ENCODE data around the gene UNC5C. TPM values are rescaled to one million over a fixed set of nuclear protein-coding genes. Genes with fewer than 3 reads are reported as not detected.
"Not testable (repeated sequence)": the region's sequence is repeated elsewhere in the genome, so short reads cannot be mapped to it uniquely, and the experiment has no call there.

The UNC5C gene
- total RNA-seq, 1 donor from 2014 or later = 12.0 TPM

GRCh38 chr4:95151255-95151654 lies 397.5 kb downstream of the UNC5C start:
- TF ChIP-seq CTCF (IDR thresholded peaks at IDR 0.05) (no peak), POLR2AphosphoS5 (IDR thresholded peaks at IDR 0.05; ENCODE audit: insufficient read depth in 1 of 2, low read depth in 1 of 2) (no peak), POLR2A (IDR thresholded peaks at IDR 0.05) (no peak)
- H3K4me3 ChIP-seq = no peak overlapping the region
- H3K36me3 ChIP-seq = no peaks in the 10 kb centered on the region
- no peaks in the 10 kb centered on the region for H3K4me1 ChIP-seq
- no peaks in the 10 kb centered on the region for H3K27me3 ChIP-seq
- no peaks in the 10 kb centered on the region for H3K9me3 ChIP-seq
- DNase-seq (ENCODE audit: extremely low spot score in 2 of 2) = no peak
- no peak overlapping the region for H3K27ac ChIP-seq
- intact Hi-C loops (cut with DNase I) = no loop called here

GRCh38 chr4:95142932-95143331 lies 405.8 kb downstream of the UNC5C start:
- no peak for DNase-seq (ENCODE audit: extremely low spot score in 2 of 2)
- no peaks in the 10 kb centered on the region for H3K27me3 ChIP-seq

GRCh38 chr4:95141361-95141760 lies 407.4 kb downstream of the UNC5C start:
- no peak overlapping the region for H3K27ac ChIP-seq
- TF ChIP-seq POLR2A (IDR thresholded peaks at IDR 0.05) (no peak), POLR2AphosphoS5 (IDR thresholded peaks at IDR 0.05; ENCODE audit: insufficient read depth in 1 of 2, low read depth in 1 of 2) (no peak), CTCF (IDR thresholded peaks at IDR 0.05) (no peak)
- no peaks in the 10 kb centered on the region for H3K36me3 ChIP-seq
- intact Hi-C loops (cut with DNase I) = no loop called here
- no peaks in the 10 kb centered on the region for H3K9me3 ChIP-seq
- no peak overlapping the region for H3K4me3 ChIP-seq
- H3K4me1 ChIP-seq = no peaks in the 10 kb centered on the region
- H3K27me3 ChIP-seq = no peaks in the 10 kb centered on the region
- no peak for DNase-seq (ENCODE audit: extremely low spot score in 2 of 2)

More at GRCh38 chr4:95142932-95143331, 405.8 kb downstream of the UNC5C start:
- no peaks in the 10 kb centered on the region for H3K9me3 ChIP-seq
- no peaks in the 10 kb centered on the region for H3K36me3 ChIP-seq
- no peak overlapping the region for H3K4me3 ChIP-seq
- H3K4me1 ChIP-seq = no peaks in the 10 kb centered on the region
- H3K27ac ChIP-seq = no peak overlapping the region
- TF ChIP-seq POLR2A (IDR thresholded peaks at IDR 0.05) = no peak
- intact Hi-C loops (cut with DNase I) = no loop called here

- intact Hi-C loops (cut with DNase I); H3K4me3 ChIP-seq; H3K4me1 ChIP-seq; H3K27me3 ChIP-seq; H3K9me3 ChIP-seq; H3K27ac ChIP-seq; DNase-seq (ENCODE audit: extremely low spot score in 2 of 2); H3K36me3 ChIP-seq: not testable (repeated sequence)
Observed at GRCh38 chr4:95139424-95139823, 409.3 kb downstream of the UNC5C start.

- H3K4me3 ChIP-seq; intact Hi-C loops (cut with DNase I); H3K9me3 ChIP-seq; H3K36me3 ChIP-seq; H3K27ac ChIP-seq; H3K27me3 ChIP-seq; H3K4me1 ChIP-seq; DNase-seq (ENCODE audit: extremely low spot score in 2 of 2): not testable (repeated sequence)
Observed at GRCh38 chr4:95134016-95134415, 414.8 kb downstream of the UNC5C start.

GRCh38 chr4:95129821-95130311 lies 418.9 kb downstream of the UNC5C start:
- Histone ChIP-seq H3K27ac (no peak overlapping the region), H3K4me3 (no peak overlapping the region), H3K4me1 (no peaks in the 10 kb centered on the region), H3K27me3 (no peaks in the 10 kb centered on the region), H3K9me3 (no peaks in the 10 kb centered on the region), H3K36me3 (no peaks in the 10 kb centered on the region)
- intact Hi-C loops (cut with DNase I) = no loop called here
- no peak for TF ChIP-seq POLR2AphosphoS5 (IDR thresholded peaks at IDR 0.05; ENCODE audit: insufficient read depth in 1 of 2, low read depth in 1 of 2)
- no peak for TF ChIP-seq CTCF (IDR thresholded peaks at IDR 0.05)
- no peak for TF ChIP-seq POLR2A (IDR thresholded peaks at IDR 0.05)
- no peak for DNase-seq (ENCODE audit: extremely low spot score in 2 of 2)

- no peak for TF ChIP-seq CTCF (IDR thresholded peaks at IDR 0.05)
- TF ChIP-seq POLR2AphosphoS5 (IDR thresholded peaks at IDR 0.05; ENCODE audit: insufficient read depth in 1 of 2, low read depth in 1 of 2) = no peak
- no peak for TF ChIP-seq POLR2A (IDR thresholded peaks at IDR 0.05)
- H3K27ac ChIP-seq = no peak overlapping the region
- no peak overlapping the region for H3K4me3 ChIP-seq
- H3K4me1 ChIP-seq = no peaks in the 10 kb centered on the region
- H3K9me3 ChIP-seq = no peaks in the 10 kb centered on the region
- intact Hi-C loops (cut with DNase I) = no loop called here
- no peaks in the 10 kb centered on the region for H3K27me3 ChIP-seq
- DNase-seq (ENCODE audit: extremely low spot score in 2 of 2) = no peak
- H3K36me3 ChIP-seq = no peaks in the 10 kb centered on the region
Observed at GRCh38 chr4:95129031-95129430, 419.7 kb downstream of the UNC5C start.

Data from vagina (tissue), 2 donors.